AG09309 (cell line): ENCODE results near the gene AMN1.
"Not testable (repeated sequence)": the region's sequence is repeated elsewhere in the genome, so short reads cannot be mapped to it uniquely, and the experiment has no call there.

ENCODE experiments used
- DNase-seq: peaks from one replicate; pipeline ENCODE4 v3.0.0-alpha.2; 2010; ENCODE audit warnings: low read depth
- H3K4me3 ChIP-seq: 2 replicates; pipeline ENCODE4 v1.5.1; 2011; ENCODE audit warnings: mild to moderate bottlenecking, low read depth, low read length, moderate library complexity; ENCODE audit not compliant: control insufficient read depth
- TF ChIP-seq, protein P1 (sequence below): IDR thresholded peaks from 2 replicates; pipeline ENCODE4 v1.5.1; 2011; ENCODE audit warnings: mild to moderate bottlenecking, low read depth, low read length, inconsistent platforms; ENCODE audit not compliant: insufficient read depth, control insufficient read depth; ENCODE audit errors: missing control alignments

The AMN1 gene

DNA sequence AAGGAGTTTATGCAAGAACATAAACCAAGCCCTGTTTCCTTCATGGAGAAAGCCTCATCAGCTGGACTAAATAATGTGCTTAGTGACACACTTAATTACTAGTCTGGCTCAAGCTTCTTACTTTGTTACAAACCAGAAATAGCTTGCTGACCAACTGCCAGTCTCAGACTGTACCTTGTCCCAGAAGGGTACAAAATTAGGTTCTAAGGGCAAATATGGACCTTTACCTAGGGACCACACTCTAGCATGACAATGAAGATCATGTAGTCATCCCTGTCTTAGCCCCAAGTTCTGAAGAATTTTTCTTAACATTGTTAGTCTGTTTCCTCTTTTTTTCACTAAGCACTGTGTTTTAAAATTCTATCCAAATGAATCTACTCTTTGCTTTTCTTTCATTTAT lies 2.2 kb downstream of the AMN1 start:
- TF ChIP-seq, protein P1, sequence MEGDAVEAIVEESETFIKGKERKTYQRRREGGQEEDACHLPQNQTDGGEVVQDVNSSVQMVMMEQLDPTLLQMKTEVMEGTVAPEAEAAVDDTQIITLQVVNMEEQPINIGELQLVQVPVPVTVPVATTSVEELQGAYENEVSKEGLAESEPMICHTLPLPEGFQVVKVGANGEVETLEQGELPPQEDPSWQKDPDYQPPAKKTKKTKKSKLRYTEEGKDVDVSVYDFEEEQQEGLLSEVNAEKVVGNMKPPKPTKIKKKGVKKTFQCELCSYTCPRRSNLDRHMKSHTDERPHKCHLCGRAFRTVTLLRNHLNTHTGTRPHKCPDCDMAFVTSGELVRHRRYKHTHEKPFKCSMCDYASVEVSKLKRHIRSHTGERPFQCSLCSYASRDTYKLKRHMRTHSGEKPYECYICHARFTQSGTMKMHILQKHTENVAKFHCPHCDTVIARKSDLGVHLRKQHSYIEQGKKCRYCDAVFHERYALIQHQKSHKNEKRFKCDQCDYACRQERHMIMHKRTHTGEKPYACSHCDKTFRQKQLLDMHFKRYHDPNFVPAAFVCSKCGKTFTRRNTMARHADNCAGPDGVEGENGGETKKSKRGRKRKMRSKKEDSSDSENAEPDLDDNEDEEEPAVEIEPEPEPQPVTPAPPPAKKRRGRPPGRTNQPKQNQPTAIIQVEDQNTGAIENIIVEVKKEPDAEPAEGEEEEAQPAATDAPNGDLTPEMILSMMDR, result no peak
- DNase-seq, result no peak
- H3K4me3 ChIP-seq, result no peak overlapping the region

DNA sequence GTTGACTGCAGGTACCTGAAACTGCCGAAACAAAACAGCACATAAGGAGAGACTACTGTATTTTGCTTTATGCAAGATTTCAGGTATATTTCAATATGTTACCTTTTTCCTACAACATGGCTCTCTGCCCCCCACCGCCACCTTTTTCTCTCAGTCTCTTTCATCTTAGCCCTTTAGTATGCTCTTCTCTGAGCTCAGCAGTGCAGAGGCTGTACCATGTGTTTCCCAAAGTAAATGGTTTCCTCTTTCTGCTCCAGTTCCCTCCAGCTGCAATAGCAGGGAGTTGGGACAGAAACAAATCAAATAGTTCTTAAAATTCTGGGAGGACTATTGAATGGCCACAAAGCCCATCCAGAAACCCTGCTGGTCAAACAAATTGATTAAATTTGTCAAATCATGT lies 4.3 kb downstream of the AMN1 start:
- no peak overlapping the region for H3K4me3 ChIP-seq
- no peak for DNase-seq
- TF ChIP-seq, protein P1, result no peak

DNA sequence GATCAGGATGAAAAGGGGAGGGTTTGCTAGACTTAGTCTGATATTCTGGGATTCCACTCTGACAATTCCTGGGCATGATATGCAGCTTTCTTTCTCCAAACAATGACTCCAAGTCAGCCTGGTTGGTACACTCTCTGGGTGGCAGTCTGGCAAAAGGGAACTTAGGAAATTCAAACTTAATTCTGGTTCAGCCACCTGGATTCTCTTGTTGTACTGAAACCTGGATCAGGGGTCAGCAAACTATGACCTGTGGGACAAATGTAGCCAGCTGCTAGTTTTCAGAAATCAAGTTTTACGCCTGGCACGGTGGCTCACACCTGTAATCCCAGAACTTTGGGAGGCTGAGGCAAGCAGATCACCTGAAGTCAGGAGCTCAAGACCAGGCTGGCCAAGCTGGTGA lies 6.2 kb downstream of the AMN1 start:
- DNase-seq, result no peak
- TF ChIP-seq, protein P1, result no peak
- H3K4me3 ChIP-seq, result no peak overlapping the region

DNA sequence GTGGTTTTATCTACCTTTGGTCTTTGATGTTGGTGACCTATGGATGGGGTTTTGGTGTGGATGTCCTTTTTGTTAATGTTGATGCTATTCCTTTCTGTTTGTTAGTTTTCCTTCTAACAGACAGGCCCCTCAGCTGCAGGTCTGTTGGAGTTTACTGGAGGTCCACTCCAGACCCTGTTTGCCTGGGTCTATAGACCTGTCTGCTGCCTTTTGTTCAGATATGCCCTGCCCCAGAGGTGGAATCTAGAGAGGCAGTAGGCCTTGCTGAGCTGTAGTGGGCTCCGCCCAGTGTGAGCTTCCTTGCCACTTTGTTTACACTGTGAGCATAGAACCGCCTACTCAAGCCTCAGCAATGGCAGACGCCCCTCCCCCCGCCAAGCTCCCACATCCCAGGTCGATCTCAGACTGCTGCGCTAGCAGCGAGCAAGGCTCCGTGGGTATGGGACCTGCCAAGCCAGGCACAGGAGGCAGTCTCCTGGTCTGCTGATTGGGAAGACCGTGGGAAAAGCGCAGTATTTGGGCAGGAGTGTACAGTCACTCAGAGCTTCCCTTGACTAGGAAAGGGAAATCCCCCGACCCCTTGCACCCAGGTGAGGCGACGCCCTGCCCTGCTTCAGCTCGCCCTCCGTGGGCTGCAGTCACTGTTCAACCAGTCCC lies 10.2 kb downstream of the AMN1 start:
- not testable (repeated sequence) for H3K4me3 ChIP-seq, DNase-seq

DNA sequence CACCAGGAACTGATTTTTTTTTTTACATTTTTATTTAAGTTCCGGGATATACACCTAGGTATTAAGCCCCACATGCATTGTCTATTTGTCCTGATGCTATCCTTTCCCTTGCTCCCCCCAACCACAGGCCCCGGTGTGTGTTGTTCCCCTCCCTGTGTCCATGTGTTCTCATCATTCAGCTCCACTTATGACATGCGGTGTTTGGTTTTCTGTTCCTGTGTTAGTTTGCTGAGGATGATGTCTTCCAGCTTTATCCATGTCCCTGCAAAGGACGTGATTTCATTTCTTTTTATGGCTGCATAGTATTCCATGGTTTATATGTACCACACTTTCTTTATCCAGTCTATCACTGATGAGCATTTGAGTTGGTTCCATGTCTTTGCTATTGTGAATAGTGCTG lies 11.8 kb downstream of the AMN1 start:
- not testable (repeated sequence) for DNase-seq, H3K4me3 ChIP-seq

DNA sequence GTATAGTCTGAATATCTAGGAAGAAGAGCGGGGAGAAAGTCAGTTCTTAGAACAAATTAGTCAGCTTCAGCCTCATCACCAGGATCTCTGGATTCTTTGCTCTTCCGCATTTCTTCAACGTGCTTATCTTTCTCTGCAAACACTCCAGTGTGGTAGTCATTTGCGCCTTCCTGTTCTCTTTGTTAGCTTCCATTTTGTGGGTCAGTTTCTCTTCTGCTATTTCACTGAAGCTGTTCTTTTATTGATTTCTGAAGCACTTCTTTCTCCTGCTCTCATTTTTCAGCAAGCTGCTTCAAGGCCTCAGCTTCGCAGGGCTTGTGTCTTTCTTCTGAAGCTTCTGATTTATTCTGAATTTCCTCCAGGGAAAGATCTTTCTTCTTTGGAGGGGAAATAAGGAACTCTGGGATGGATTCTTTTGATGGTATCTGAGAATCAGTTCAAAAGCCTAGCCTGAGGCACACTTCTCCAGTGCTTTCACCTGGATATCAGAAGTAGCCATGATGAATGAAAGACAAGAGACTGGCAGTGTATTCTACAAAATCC lies 13.5 kb downstream of the AMN1 start:
- no peak overlapping the region for H3K4me3 ChIP-seq
- no peak for DNase-seq
- TF ChIP-seq, protein P1, result no peak

DNA sequence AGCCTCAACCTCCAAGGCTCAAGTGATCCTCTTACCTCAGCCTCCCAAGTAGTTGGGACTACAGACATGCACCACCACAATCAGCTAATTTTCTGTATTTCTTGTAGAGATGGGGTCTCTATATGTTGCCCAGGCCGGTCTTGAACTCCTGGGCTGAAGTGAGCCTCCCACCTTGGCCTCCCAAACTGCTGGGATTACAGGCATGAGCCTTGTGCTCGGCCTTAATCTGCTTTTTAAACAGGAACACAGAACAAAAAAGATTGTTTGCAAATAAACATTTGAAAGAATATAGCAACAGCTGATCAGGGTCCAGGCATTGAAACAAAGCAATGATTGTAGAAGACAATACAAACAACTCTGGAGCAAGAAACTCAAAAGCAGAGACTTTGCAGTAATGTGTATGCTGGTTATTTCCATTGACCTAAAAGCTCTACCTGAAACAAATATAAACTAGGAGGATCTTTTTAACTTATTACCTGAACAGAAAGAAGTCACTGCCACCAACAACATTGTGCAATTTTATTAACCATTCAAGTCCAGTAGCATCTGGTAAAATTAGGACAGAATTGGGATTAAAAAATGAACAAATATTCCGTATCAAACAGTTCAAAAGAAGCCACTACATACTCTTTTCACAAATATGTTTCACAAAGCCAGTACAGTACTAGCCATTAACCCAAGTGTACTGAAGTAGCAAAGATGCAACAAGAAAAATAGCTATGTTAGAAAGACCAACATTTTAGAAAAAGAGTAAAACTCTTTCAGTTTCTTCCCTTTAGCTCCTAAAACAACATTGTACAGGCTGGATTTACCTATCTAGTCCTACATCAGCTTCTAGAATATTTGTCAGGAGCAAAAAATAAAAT lies 14.2 kb downstream of the AMN1 start:
- no peak for DNase-seq
- TF ChIP-seq, protein P1, result no peak
- no peak overlapping the region for H3K4me3 ChIP-seq
